ENCODE results near the gene LRP1B.

- TF ChIP-seq RARB (CRISPR knock-in tag; IDR thresholded peaks at IDR 0.05), result no peak
- TF ChIP-seq CREB5 (CRISPR knock-in tag; IDR thresholded peaks at IDR 0.05; ENCODE audit: low read depth), result no peak
- no peak for TF ChIP-seq ZFP30 (CRISPR knock-in tag; IDR thresholded peaks at IDR 0.05)
- no peak for TF ChIP-seq ISL1 (CRISPR knock-in tag; IDR thresholded peaks at IDR 0.05)
- no peak for TF ChIP-seq ZFP3 (CRISPR knock-in tag; IDR thresholded peaks at IDR 0.05)
- TF ChIP-seq ZNF565 (CRISPR knock-in tag; conservative IDR thresholded peaks at IDR 0.05; ENCODE audit: low read depth), result no peak
- no peak for TF ChIP-seq BACH2 (CRISPR knock-in tag; IDR thresholded peaks at IDR 0.05; ENCODE audit: borderline replicate concordance)
- TF ChIP-seq ESRRG (CRISPR knock-in tag; IDR thresholded peaks at IDR 0.05), result no peak
- TF ChIP-seq, protein P1, sequence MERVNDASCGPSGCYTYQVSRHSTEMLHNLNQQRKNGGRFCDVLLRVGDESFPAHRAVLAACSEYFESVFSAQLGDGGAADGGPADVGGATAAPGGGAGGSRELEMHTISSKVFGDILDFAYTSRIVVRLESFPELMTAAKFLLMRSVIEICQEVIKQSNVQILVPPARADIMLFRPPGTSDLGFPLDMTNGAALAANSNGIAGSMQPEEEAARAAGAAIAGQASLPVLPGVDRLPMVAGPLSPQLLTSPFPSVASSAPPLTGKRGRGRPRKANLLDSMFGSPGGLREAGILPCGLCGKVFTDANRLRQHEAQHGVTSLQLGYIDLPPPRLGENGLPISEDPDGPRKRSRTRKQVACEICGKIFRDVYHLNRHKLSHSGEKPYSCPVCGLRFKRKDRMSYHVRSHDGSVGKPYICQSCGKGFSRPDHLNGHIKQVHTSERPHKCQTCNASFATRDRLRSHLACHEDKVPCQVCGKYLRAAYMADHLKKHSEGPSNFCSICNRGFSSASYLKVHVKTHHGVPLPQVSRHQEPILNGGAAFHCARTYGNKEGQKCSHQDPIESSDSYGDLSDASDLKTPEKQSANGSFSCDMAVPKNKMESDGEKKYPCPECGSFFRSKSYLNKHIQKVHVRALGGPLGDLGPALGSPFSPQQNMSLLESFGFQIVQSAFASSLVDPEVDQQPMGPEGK (CRISPR knock-in tag; IDR thresholded peaks at IDR 0.05; ENCODE audit: borderline replicate concordance), result no peak
- TF ChIP-seq GLIS3 (CRISPR knock-in tag; IDR thresholded peaks at IDR 0.05), result no peak
- no peak for TF ChIP-seq CSRNP3 (CRISPR knock-in tag; IDR thresholded peaks at IDR 0.05)
- TF ChIP-seq ZNF8 (CRISPR knock-in tag; IDR thresholded peaks at IDR 0.05), result no peak
Measured at GRCh38 chr2:140348826-140349225, 1782.0 kb downstream of the LRP1B start.

Measured in SK-N-SH treated with all-trans-retinoic acid at 6 μM for 48 hours (cell line).